SK-N-SH treated with all-trans-retinoic acid at 6 μM for 48 hours (cell line): ENCODE data around the gene SH3RF2.

ENCODE experiments used
- BACH2 ChIP-seq: fragments of 250-450 bp; sonication (Bioruptor Pico); IDR thresholded peaks from 2 replicates; pipeline ENCODE4 v1.9.0; 2021; ENCODE audit warnings: mild to moderate bottlenecking, borderline replicate concordance
- CSDC2 ChIP-seq: fragments of 250-450 bp; sonication (Bioruptor Pico); IDR thresholded peaks from 2 replicates; pipeline ENCODE4 v1.5.0; 2020; ENCODE audit warnings: mild to moderate bottlenecking, moderate library complexity
- CSRNP3 ChIP-seq: fragments of 250-450 bp; sonication (Bioruptor Pico); IDR thresholded peaks from 2 replicates; pipeline ENCODE4 v1.5.1; 2021; ENCODE audit warnings: mild to moderate bottlenecking, moderate library complexity
- ISL1 ChIP-seq: fragments of 250-450 bp; sonication (Bioruptor Pico); IDR thresholded peaks from 2 replicates; pipeline ENCODE4 v2.1.2; 2022; ENCODE audit warnings: mild to moderate bottlenecking, moderate library complexity
- OSR1 ChIP-seq: fragments of 250-450 bp; sonication (Bioruptor Pico); IDR thresholded peaks from 2 replicates; pipeline ENCODE4 v1.8.0; 2022; ENCODE audit warnings: moderate library complexity, mild to moderate bottlenecking, inconsistent platforms
- PPARA ChIP-seq: fragments of 250-450 bp; sonication (Bioruptor Pico); IDR thresholded peaks from 2 replicates; pipeline ENCODE4 v1.5.0; 2020; ENCODE audit warnings: mild to moderate bottlenecking, borderline replicate concordance
- TCF4 ChIP-seq: fragments of 250-450 bp; sonication (Bioruptor Pico); IDR thresholded peaks from 2 replicates; pipeline ENCODE4 v1.8.0; 2021; ENCODE audit warnings: mild to moderate bottlenecking, moderate library complexity, borderline replicate concordance
- TOX ChIP-seq: fragments of 250-450 bp; sonication (Bioruptor Pico); IDR thresholded peaks from 2 replicates; pipeline ENCODE4 v1.8.0; 2021; ENCODE audit warnings: mild to moderate bottlenecking, moderate library complexity, borderline replicate concordance
- TSHZ2 ChIP-seq: fragments of 250-450 bp; sonication (Bioruptor Pico); IDR thresholded peaks from 2 replicates; pipeline ENCODE4 v1.5.0; 2020; ENCODE audit warnings: mild to moderate bottlenecking, moderate library complexity
- ZFP3 ChIP-seq: fragments of 250-450 bp; sonication (Bioruptor Pico); IDR thresholded peaks from 2 replicates; pipeline ENCODE4 v1.5.0; 2020; ENCODE audit warnings: mild to moderate bottlenecking, moderate library complexity
- ZFP30 ChIP-seq: fragments of 450-650 bp; formaldehyde crosslinking; IDR thresholded peaks from 2 replicates; pipeline ENCODE4 v1.5.0; 2022; ENCODE audit warnings: mild to moderate bottlenecking, moderate library complexity
- ZNF70 ChIP-seq: fragments of 450-650 bp; formaldehyde crosslinking; IDR thresholded peaks from 2 replicates; pipeline ENCODE4 v1.5.0; 2020; ENCODE audit warnings: mild to moderate bottlenecking, moderate library complexity
- ZNF8 ChIP-seq: fragments of 450-650 bp; formaldehyde crosslinking; IDR thresholded peaks from 2 replicates; pipeline ENCODE4 v1.5.0; 2020; ENCODE audit warnings: mild to moderate bottlenecking, moderate library complexity

DNA sequence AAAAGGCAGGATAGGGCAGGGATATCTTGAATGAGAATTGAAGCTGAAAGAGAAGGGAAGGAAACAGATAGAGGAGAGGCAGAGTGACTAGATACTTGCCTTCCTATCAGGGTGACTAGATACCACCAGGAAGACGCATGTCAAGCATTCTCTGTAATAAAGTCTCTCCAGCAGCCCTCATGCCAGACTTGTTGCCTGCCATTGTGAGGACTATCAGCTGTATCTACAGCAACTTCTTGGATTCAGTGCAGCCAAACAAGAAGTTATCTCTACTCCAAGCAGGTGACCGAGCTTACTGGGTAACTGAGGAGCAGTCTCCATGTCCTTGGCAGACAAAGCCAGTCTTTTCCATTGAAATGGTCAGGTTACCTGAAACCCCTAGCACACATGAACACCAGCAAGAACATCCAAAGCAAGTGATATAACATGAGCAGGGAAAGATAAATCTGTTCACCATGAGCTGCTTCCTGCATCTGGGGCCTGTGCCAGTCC is 9.3 kb downstream of the SH3RF2 start:
- TF ChIP-seq ZFP30 (CRISPR knock-in tag) (no peak), ISL1 (CRISPR knock-in tag) (no peak), CSDC2 (no peak), ZFP3 (no peak), ZNF70 (CRISPR knock-in tag) (no peak), BACH2 (CRISPR knock-in tag) (no peak), ZNF8 (CRISPR knock-in tag) (no peak), TCF4 (CRISPR knock-in tag) (no peak), PPARA (no peak), TOX (CRISPR knock-in tag) (no peak), TSHZ2 (CRISPR knock-in tag) (no peak), OSR1 (CRISPR knock-in tag) (no peak), CSRNP3 (no peak)
